Osteoblast (primary cell): Measurements from ENCODE around the gene TTR. TPM values are rescaled to one million over a fixed set of nuclear protein-coding genes. Genes with fewer than 3 reads are reported as not detected.

Experiments
- DNase-seq: peaks from one replicate; pipeline ENCODE4 v3.0.0; 2011; ENCODE audit warnings: low spot score, mixed read lengths; ENCODE audit not compliant: insufficient read length; ENCODE audit errors: missing footprints
- H2AFZ ChIP-seq: 2 replicates; pipeline ENCODE4 v1.6.0; 2011; ENCODE audit warnings: mild to moderate bottlenecking, low read length
- H3K27ac ChIP-seq: 2 replicates; pipeline ENCODE4 v1.5.1; 2011; ENCODE audit warnings: mild to moderate bottlenecking, low read depth, low read length, moderate library complexity
- H3K27me3 ChIP-seq: 2 replicates; pipeline ENCODE4 v1.6.0; 2012; ENCODE audit warnings: mild to moderate bottlenecking, control low read depth, inconsistent platforms, low read length, moderate library complexity; ENCODE audit not compliant: insufficient read depth
- H3K36me3 ChIP-seq: 2 replicates; pipeline ENCODE4 v1.5.1; 2011; ENCODE audit warnings: mild to moderate bottlenecking, low read length, control low read depth, moderate library complexity; ENCODE audit not compliant: insufficient read depth
- H3K4me1 ChIP-seq: 2 replicates; pipeline ENCODE4 v1.5.1; 2011; ENCODE audit warnings: mild to moderate bottlenecking, low read length, control low read depth, moderate library complexity; ENCODE audit not compliant: insufficient read depth
- H3K4me2 ChIP-seq: 2 replicates; pipeline ENCODE4 v1.6.0; 2011; ENCODE audit warnings: mild to moderate bottlenecking, low read length; ENCODE audit not compliant: insufficient read depth
- H3K4me3 ChIP-seq: fragments of 200-600 bp; sonication (generic); 3 replicates; pipeline ENCODE4 v1.5.1; 2012; ENCODE audit warnings: mild to moderate bottlenecking, low read length, inconsistent platforms; ENCODE audit not compliant: insufficient read depth
- H3K79me2 ChIP-seq: 2 replicates; pipeline ENCODE4 v1.6.0; 2012; ENCODE audit warnings: mild to moderate bottlenecking, low read length, control low read depth, inconsistent platforms; ENCODE audit not compliant: insufficient read depth
- H3K9me3 ChIP-seq: 2 replicates; pipeline ENCODE4 v1.5.1; 2011; ENCODE audit warnings: low read depth, low read length, control low read depth
- H4K20me1 ChIP-seq: 2 replicates; pipeline ENCODE4 v1.6.0; 2012; ENCODE audit warnings: mild to moderate bottlenecking, low read length, control low read depth; ENCODE audit not compliant: insufficient read depth
- total RNA-seq: library from RNA; depleted of rRNA; stranded (reverse); fragments of >200 nt; gene quantifications from 2 replicates; pipeline ENCODE4 v1.2.3, GENCODE V29; 2012
- TF ChIP-seq, protein P1 (sequence below): IDR thresholded peaks from 2 replicates; pipeline ENCODE4 v1.5.1; 2011; ENCODE audit warnings: mild to moderate bottlenecking, low read depth, low read length, moderate library complexity; ENCODE audit errors: extremely low read depth

Gene TTR
- total RNA-seq, 1 donor = not detected

DNA sequence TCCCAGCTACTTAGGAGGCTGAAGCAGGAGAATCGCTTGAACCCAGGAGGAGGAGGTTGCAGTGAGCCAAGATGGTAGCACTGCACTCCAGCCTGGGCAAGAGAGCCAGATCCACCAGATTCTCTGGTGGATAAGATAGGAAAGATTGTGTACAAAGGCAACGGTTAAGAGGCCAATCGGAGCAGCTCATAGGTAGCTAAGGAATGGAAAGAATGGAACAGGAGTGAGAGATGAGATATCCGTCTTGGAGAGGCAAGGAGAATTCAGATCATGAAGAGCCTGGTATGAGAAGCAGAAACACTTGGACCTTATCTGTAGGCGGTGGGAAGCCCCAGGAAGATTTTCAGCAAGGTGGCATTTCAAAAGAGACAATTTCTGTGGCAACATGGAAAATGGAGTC lies 27.1 kb downstream of the TTR start:
- H3K4me3 ChIP-seq = no peak overlapping the region
- H3K4me1 ChIP-seq = no peaks in the 10 kb centered on the region
- TF ChIP-seq, protein P1, sequence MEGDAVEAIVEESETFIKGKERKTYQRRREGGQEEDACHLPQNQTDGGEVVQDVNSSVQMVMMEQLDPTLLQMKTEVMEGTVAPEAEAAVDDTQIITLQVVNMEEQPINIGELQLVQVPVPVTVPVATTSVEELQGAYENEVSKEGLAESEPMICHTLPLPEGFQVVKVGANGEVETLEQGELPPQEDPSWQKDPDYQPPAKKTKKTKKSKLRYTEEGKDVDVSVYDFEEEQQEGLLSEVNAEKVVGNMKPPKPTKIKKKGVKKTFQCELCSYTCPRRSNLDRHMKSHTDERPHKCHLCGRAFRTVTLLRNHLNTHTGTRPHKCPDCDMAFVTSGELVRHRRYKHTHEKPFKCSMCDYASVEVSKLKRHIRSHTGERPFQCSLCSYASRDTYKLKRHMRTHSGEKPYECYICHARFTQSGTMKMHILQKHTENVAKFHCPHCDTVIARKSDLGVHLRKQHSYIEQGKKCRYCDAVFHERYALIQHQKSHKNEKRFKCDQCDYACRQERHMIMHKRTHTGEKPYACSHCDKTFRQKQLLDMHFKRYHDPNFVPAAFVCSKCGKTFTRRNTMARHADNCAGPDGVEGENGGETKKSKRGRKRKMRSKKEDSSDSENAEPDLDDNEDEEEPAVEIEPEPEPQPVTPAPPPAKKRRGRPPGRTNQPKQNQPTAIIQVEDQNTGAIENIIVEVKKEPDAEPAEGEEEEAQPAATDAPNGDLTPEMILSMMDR = no peak
- H2AFZ ChIP-seq = no peak overlapping the region
- no peaks in the 10 kb centered on the region for H3K79me2 ChIP-seq
- no peak for DNase-seq
- H3K36me3 ChIP-seq = no peaks in the 10 kb centered on the region
- no peak overlapping the region for H3K27ac ChIP-seq
- H3K27me3 ChIP-seq = no peaks in the 10 kb centered on the region
- no peaks in the 10 kb centered on the region for H3K9me3 ChIP-seq
- no peaks in the 10 kb centered on the region for H4K20me1 ChIP-seq
- H3K4me2 ChIP-seq = no peak overlapping the region

DNA sequence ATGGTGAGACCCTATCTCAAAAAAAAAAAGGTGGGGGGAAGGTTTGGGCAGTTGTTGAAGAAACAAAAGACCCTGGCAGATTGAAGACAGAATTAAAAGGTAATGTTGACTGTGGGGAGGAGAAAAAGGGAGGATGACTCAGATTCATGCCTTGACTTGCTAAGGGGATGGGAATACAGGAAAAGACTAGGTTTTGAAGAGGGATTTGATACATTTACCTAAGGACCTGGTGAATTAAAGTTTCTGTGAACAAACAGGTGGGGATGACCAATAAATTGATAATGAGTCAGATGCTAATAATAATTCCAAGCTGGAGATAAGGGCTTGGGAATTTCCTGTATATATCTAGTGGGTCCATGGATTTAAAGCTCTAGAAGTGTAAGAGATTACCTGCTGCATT lies 27.6 kb downstream of the TTR start:
- Histone ChIP-seq H2AFZ (no peak overlapping the region), H3K4me1 (no peaks in the 10 kb centered on the region), H3K9me3 (no peaks in the 10 kb centered on the region), H3K4me2 (no peak overlapping the region), H3K27me3 (no peaks in the 10 kb centered on the region), H3K36me3 (no peaks in the 10 kb centered on the region), H3K79me2 (no peaks in the 10 kb centered on the region), H4K20me1 (no peaks in the 10 kb centered on the region), H3K4me3 (no peak overlapping the region), H3K27ac (no peak overlapping the region)
- TF ChIP-seq, protein P1 = no peak
- DNase-seq = no peak

DNA sequence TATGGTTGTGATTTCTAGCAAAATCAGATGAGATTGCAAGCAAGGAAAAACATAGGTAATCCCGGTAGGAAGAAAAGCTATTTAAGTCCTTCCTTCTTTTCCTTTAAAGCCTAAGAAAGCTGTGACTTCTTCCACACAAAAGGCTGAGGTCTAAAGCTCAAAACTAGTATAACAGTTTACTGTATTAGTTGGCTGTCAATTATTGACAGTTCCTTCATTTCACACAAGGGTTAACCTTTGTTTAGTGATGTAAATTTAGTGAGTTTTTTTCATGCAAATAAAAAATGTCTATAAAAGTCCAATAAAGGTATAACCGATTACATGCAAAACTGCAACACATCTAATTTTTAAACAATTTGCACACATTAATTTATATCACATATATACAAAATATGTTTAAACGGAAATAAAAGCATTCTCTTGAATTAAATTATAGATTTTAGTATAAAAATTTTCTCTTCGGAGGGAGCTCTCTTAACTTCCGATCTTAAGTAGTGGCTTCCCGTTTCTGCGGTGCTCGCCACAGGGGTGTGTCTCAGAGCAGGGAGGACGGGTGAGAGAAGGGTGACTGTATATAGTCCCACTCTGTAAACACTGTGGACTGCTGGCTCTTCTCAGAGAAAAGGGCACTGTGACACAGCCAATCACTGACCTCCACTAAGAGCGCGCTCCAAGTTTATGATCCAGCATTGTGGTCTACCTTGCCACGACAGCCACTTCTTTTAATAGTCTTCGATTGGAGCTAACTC lies 33.4 kb downstream of the TTR start:
- Histone ChIP-seq H4K20me1 (no peaks in the 10 kb centered on the region), H3K36me3 (no peaks in the 10 kb centered on the region), H2AFZ (no peak overlapping the region), H3K27me3 (no peaks in the 10 kb centered on the region), H3K4me1 (no peaks in the 10 kb centered on the region), H3K9me3 (no peaks in the 10 kb centered on the region), H3K79me2 (no peaks in the 10 kb centered on the region), H3K27ac (no peak overlapping the region), H3K4me2 (no peak overlapping the region), H3K4me3 (no peak overlapping the region)
- TF ChIP-seq, protein P1 = no peak
- no peak for DNase-seq

- Histone ChIP-seq H3K4me1 (no peaks in the 10 kb centered on the region), H3K27me3 (no peaks in the 10 kb centered on the region), H3K9me3 (no peaks in the 10 kb centered on the region), H4K20me1 (no peaks in the 10 kb centered on the region), H3K4me3 (no peak overlapping the region), H2AFZ (no peak overlapping the region), H3K4me2 (no peak overlapping the region), H3K79me2 (no peaks in the 10 kb centered on the region), H3K36me3 (no peaks in the 10 kb centered on the region), H3K27ac (no peak overlapping the region)
- TF ChIP-seq, protein P1 = no peak
- DNase-seq = no peak
These were observed 34.7 kb downstream of the TTR start for GRCh38 chr18:31626409-31626808.
